SK-N-SH (cell line): Measurements from ENCODE around the gene ZFP57. TPM values are rescaled to one million over a fixed set of nuclear protein-coding genes. Genes with fewer than 3 reads are reported as not detected.
A peak's percentile ranks its signal among the peaks of the same experiment; 100 is the strongest.

ENCODE experiments used
- CTCF ChIA-PET: fragments of 300-600, 350-600 bp; formaldehyde crosslinking; extraction: SDS; loops from one replicate; lab custom pipeline; 2021; lab: Yijun Ruan, JAX
- POLR2A ChIA-PET: fragments of 350-600 bp; sonication (Branson Sonifier 250); formaldehyde crosslinking; extraction: SDS; loops from one replicate; lab custom pipeline; 2020; ENCODE audit warnings: antibody characterized with exemption, inconsistent platforms; lab: Yijun Ruan, JAX
- DNase-seq: peaks from one replicate; pipeline ENCODE4 v3.0.0; 2012
- H2AFZ ChIP-seq: fragments of 200-600 bp; sonication (generic); 2 replicates; pipeline ENCODE4 v1.8.1; 2016; ENCODE audit warnings: antibody characterized with exemption, mild to moderate bottlenecking, low read depth
- H3F3A ChIP-seq: fragments of 200-600 bp; sonication (generic); replicated peaks from 2 replicates; pipeline ENCODE3; 2016; ENCODE audit warnings: antibody characterized with exemption, mild to moderate bottlenecking; ENCODE audit not compliant: insufficient read depth
- H3K27ac ChIP-seq, 2 experiments: fragments of 200-500 bp in 1 of 2; fragments of 200-600 bp in 1 of 2; sonication (Bioruptor generic) in 1 of 2; sonication (generic), shearing (Covaris generic) in 1 of 2; 2 replicates each; pipeline versions ENCODE4 v1.5.1 to v1.6.1; 2014 to 2016; ENCODE audit warnings: low read depth in 2 of 2, inconsistent platforms in 1 of 2, low read length in 1 of 2, mild to moderate bottlenecking in 1 of 2, mixed read lengths in 1 of 2
- H3K27me3 ChIP-seq: fragments of 200-600 bp; sonication (generic), shearing (Covaris generic); 2 replicates; pipeline ENCODE4 v1.6.1; 2016; ENCODE audit warnings: mixed run types; ENCODE audit not compliant: insufficient read depth
- H3K36me3 ChIP-seq, 2 experiments: fragments of 200-500 bp in 1 of 2; fragments of 200-600 bp in 1 of 2; sonication (Bioruptor generic) in 1 of 2; sonication (generic) in 1 of 2; replicated peaks in 1 of 2; 2 replicates each; pipeline versions ENCODE3 to v1.5.1; 2014 to 2016; ENCODE audit warnings: low read length in 1 of 2, mild to moderate bottlenecking in 1 of 2; ENCODE audit not compliant: insufficient read depth in 2 of 2, control insufficient read depth in 1 of 2
- H3K4me1 ChIP-seq, 2 experiments: fragments of 200-500 bp in 1 of 2; fragments of 200-600 bp in 1 of 2; sonication (Bioruptor generic) in 1 of 2; sonication (generic), shearing (Covaris generic) in 1 of 2; 2 replicates each; pipeline versions ENCODE4 v1.5.1 to v1.6.1; 2014 to 2016; ENCODE audit warnings: low read depth in 1 of 2, low read length in 1 of 2, mixed run types in 1 of 2; ENCODE audit not compliant: insufficient read depth in 2 of 2, control insufficient read depth in 1 of 2
- H3K4me2 ChIP-seq: fragments of 200-600 bp; sonication (generic), shearing (Covaris generic); 2 replicates; pipeline ENCODE4 v1.6.1; 2017; ENCODE audit warnings: mixed run types
- H3K4me3 ChIP-seq, 2 experiments: fragments of 200-500 bp in 1 of 2; fragments of 200-600 bp in 1 of 2; sonication (Bioruptor generic) in 1 of 2; sonication (generic), shearing (Covaris generic) in 1 of 2; 2 replicates each; pipeline versions ENCODE4 v1.5.1 to v1.8.1; 2014 to 2016; ENCODE audit warnings: low read depth in 2 of 2, inconsistent platforms in 1 of 2, low read length in 1 of 2, mild to moderate bottlenecking in 1 of 2, mixed read lengths in 1 of 2, moderate library complexity in 1 of 2
- H3K79me2 ChIP-seq: fragments of 200-600 bp; sonication (generic); 2 replicates; pipeline ENCODE4 v1.8.1; 2017; ENCODE audit warnings: mild to moderate bottlenecking; ENCODE audit not compliant: insufficient read depth
- H3K9ac ChIP-seq: fragments of 200-600 bp; sonication (generic); 2 replicates; pipeline ENCODE4 v1.6.1; 2017; ENCODE audit warnings: mixed run types
- H3K9me2 ChIP-seq: fragments of 200-600 bp; sonication (generic); 2 replicates; pipeline ENCODE4 v1.6.1; 2017; ENCODE audit warnings: mixed run types
- H3K9me3 ChIP-seq: fragments of 200-600 bp; sonication (generic); 2 replicates; pipeline ENCODE4 v1.6.1; 2017; ENCODE audit warnings: mixed run types, mild to moderate bottlenecking, moderate library complexity
- H4K20me1 ChIP-seq: fragments of 200-600 bp; sonication (generic); 2 replicates; pipeline ENCODE4 v1.6.1; 2017; ENCODE audit warnings: mild to moderate bottlenecking, mixed run types; ENCODE audit not compliant: insufficient read depth
- CHD2 ChIP-seq: fragments of 150-350 bp; IDR thresholded peaks from 2 replicates; pipeline ENCODE4 v1.6.1; 2018; ENCODE audit warnings: low read length; ENCODE audit not compliant: partially characterized antibody
- FOXJ3 ChIP-seq: sonication (generic); formaldehyde crosslinking; IDR thresholded peaks from 2 replicates; pipeline ENCODE4 v1.5.1; 2020; ENCODE audit warnings: mild to moderate bottlenecking, missing genetic modification reagents
- FOXM1 ChIP-seq: IDR thresholded peaks from 2 replicates; pipeline ENCODE4 v1.4.0; 2012; ENCODE audit warnings: low read depth, mild to moderate bottlenecking
- GATA2 ChIP-seq: sonication (generic); formaldehyde crosslinking; IDR thresholded peaks from 2 replicates; pipeline ENCODE4 v1.5.0; 2020; ENCODE audit warnings: mild to moderate bottlenecking, missing genetic modification reagents
- RAD21 ChIP-seq: IDR thresholded peaks from 2 replicates; pipeline ENCODE4 v1.6.1; 2012; ENCODE audit warnings: mild to moderate bottlenecking, low read length
- REST ChIP-seq: IDR thresholded peaks from 2 replicates; pipeline ENCODE4 v1.6.1; 2012; ENCODE audit warnings: mild to moderate bottlenecking, low read depth, low read length, moderate library complexity
- USF2 ChIP-seq: fragments of 150-350 bp; IDR thresholded peaks from 2 replicates; pipeline ENCODE4 v1.6.1; 2017; ENCODE audit warnings: antibody characterized with exemption, low read length, low read depth, borderline replicate concordance
- WGBS: methylation state at CpG from one replicate; pipeline ENCODE4 v1.1.6; 2017; ENCODE audit warnings: low lambda C conversion rate; 5-methylcytosine and 5-hydroxymethylcytosine counted together
- polyA plus RNA-seq, 3 experiments: library from polyadenylated mRNA; depleted of rRNA; stranded (reverse); fragments of >200 nt; gene quantifications; 2 replicates each; pipeline ENCODE4 v1.2.3, GENCODE V29; 2012
- TF ChIP-seq, protein P1 (sequence below): fragments of 200-600 bp; sonication (generic); IDR thresholded peaks from 2 replicates; pipeline ENCODE4 v1.6.1; 2017; ENCODE audit warnings: antibody characterized with exemption, mild to moderate bottlenecking, moderate library complexity

The ZFP57 gene
- polyA plus RNA-seq, 1 of the 3 experiments (the other 2 are of a cell fraction), result not detected

- no peaks in the 10 kb centered on the region for H3K9me3 ChIP-seq
- H3F3A ChIP-seq, result no peaks in the 10 kb centered on the region
- H3K9me2 ChIP-seq, result no peaks in the 10 kb centered on the region
- peak; percentile 71 for DNase-seq
- no peaks in the 10 kb centered on the region for H3K4me1 ChIP-seq
- H3K27ac ChIP-seq, result no peak overlapping the region
- ChIA-PET POLR2A (no interaction called here), CTCF (interaction anchor here (0.9 to 1.4 kb wide), 7 partner anchors 14 to 122 kb away, joined by 3 to 6 read pairs (median 4); no protein-coding TSS in a partner anchor)
- no peaks in the 10 kb centered on the region for H3K36me3 ChIP-seq
- no peaks in the 10 kb centered on the region for H4K20me1 ChIP-seq
- peaks cover 30% of the 10 kb centered on the region; the same call in 1 of the 2 replicates for H3K27me3 ChIP-seq
- no peak overlapping the region for H3K4me3 ChIP-seq
- TF ChIP-seq RAD21, result peak; percentile 36; the same call in 1 of the 2 replicates
- no peak for TF ChIP-seq FOXJ3 (CRISPR knock-in tag)
- TF ChIP-seq REST, result no peak
- TF ChIP-seq, protein P1, sequence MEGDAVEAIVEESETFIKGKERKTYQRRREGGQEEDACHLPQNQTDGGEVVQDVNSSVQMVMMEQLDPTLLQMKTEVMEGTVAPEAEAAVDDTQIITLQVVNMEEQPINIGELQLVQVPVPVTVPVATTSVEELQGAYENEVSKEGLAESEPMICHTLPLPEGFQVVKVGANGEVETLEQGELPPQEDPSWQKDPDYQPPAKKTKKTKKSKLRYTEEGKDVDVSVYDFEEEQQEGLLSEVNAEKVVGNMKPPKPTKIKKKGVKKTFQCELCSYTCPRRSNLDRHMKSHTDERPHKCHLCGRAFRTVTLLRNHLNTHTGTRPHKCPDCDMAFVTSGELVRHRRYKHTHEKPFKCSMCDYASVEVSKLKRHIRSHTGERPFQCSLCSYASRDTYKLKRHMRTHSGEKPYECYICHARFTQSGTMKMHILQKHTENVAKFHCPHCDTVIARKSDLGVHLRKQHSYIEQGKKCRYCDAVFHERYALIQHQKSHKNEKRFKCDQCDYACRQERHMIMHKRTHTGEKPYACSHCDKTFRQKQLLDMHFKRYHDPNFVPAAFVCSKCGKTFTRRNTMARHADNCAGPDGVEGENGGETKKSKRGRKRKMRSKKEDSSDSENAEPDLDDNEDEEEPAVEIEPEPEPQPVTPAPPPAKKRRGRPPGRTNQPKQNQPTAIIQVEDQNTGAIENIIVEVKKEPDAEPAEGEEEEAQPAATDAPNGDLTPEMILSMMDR, result peak; percentile 61
- no peak overlapping the region for H3K9ac ChIP-seq
- no peaks in the 10 kb centered on the region for H3K79me2 ChIP-seq
- H2AFZ ChIP-seq, result no peak overlapping the region
- WGBS, result 9% methylated on average over 17 of the region's 17 CpGs
- no peak overlapping the region for H3K4me2 ChIP-seq
These were observed 21.7 kb upstream of the ZFP57 start for GRCh38 chr6:29702519-29703103.

DNA sequence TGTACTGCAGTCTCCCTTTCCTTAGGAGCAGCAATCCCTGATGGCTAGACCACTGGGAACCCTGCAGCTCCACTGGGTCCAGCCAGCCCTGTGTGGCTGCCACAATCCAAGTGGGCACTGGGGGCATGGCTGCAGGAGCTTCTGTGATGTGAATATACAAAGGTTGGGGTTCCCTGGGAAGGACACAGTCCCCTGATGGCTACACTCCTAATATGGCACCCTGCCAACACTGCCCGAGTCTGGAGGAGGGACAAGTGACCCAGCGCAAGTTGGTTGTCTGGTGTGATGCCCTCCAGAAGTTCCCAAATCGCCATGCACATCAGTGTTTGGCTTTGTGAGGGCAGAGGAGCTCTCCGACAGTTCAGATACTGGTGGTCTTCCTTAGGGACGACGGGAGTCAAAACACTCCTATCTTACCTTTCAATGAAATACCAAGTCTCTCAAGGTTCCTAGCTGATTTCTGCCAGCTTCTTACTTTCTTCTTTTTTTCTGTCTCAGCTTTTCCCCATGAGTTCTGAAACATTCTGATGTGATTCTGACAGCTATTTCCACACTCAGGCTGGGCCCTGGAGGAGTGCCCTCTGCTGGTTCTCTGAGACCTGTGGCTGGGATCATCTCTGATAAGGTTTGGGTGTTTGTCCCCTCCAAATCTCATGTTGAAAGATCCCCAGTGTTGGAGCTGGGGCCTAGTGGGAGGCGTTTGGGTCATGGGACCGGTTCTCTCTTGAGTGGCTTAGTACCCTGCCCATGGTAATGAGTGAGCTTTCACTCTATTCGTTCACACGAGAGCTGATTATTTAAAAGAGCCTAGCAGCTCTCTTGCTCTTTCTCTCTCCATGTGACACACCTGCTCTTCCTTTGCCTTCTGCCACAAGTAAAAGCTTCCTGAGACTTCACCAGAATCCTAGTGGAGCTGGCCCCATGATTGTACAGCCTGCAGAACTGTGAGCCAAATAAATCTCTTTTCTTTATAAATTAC lies 15.5 kb upstream of the ZFP57 start:
- POLR2A ChIA-PET, result no interaction called here
- H3K27me3 ChIP-seq, result no peaks in the 10 kb centered on the region; the same call in 1 of the 2 replicates

More for the DNA sequence above, 15.5 kb upstream of the ZFP57 start:
- Histone ChIP-seq H3K4me1 (no peaks in the 10 kb centered on the region), H3K9me2 (no peaks in the 10 kb centered on the region), H3K27ac (no peak overlapping the region), H3K4me3 (no peak overlapping the region; a peak in 1 of 4 replicates), H3F3A (no peaks in the 10 kb centered on the region), H3K4me2 (no peak overlapping the region), H3K36me3 (no peaks in the 10 kb centered on the region), H3K9me3 (no peaks in the 10 kb centered on the region), H2AFZ (no peak overlapping the region), H3K9ac (no peak overlapping the region), H3K79me2 (no peaks in the 10 kb centered on the region), H4K20me1 (no peaks in the 10 kb centered on the region)
- DNase-seq, result no peak
- CTCF ChIA-PET, result interaction anchor here (0.6 to 2.2 kb wide), 13 partner anchors 13 to 263 kb away, joined by 3 to 19 read pairs (median 4); no protein-coding TSS in a partner anchor
- no peak for TF ChIP-seq GATA2 (CRISPR knock-in tag)
- no peak for TF ChIP-seq CHD2
- TF ChIP-seq FOXM1, result no peak
- TF ChIP-seq, protein P1, result peak; percentile 50
- TF ChIP-seq USF2, result no peak
- 23% methylated on average over 6 of the region's 10 CpGs for WGBS
